KMS-11 (cell line): ENCODE data around the gene RPL35.

ENCODE experiments used
- H2AFZ ChIP-seq: fragments of 200-600 bp; sonication (generic); 2 replicates; pipeline ENCODE4 v1.6.1; 2016; ENCODE audit warnings: antibody characterized with exemption, mixed run types, low read depth
- H3K27ac ChIP-seq: fragments of 200-600 bp; sonication (generic); 2 replicates; pipeline ENCODE4 v1.6.1; 2016; ENCODE audit warnings: mild to moderate bottlenecking, mixed run types
- H3K27me3 ChIP-seq: fragments of 200-600 bp; sonication (generic); 2 replicates; pipeline ENCODE4 v1.6.1; 2017; ENCODE audit warnings: mild to moderate bottlenecking, low read depth, mixed run types, moderate library complexity; ENCODE audit not compliant: insufficient read depth
- H3K36me3 ChIP-seq: fragments of 200-600 bp; sonication (generic); 2 replicates; pipeline ENCODE4 v1.6.1; 2017; ENCODE audit warnings: mild to moderate bottlenecking, mixed run types; ENCODE audit not compliant: insufficient read depth
- H3K4me1 ChIP-seq: fragments of 200-600 bp; sonication (generic); 2 replicates; pipeline ENCODE4 v1.6.1; 2016; ENCODE audit warnings: mild to moderate bottlenecking, low read depth, mixed run types; ENCODE audit not compliant: poor library complexity, severe bottlenecking
- H3K4me2 ChIP-seq: fragments of 200-600 bp; sonication (generic); 2 replicates; pipeline ENCODE4 v1.7.0; 2016; ENCODE audit warnings: mild to moderate bottlenecking, mixed run types
- H3K4me3 ChIP-seq: fragments of 200-600 bp; sonication (generic); IDR thresholded peaks from 2 replicates; pipeline ENCODE4 v1.6.1; 2017; ENCODE audit warnings: low read depth, low read length, mixed read lengths; ENCODE audit not compliant: insufficient read depth
- H3K79me2 ChIP-seq: fragments of 200-600 bp; sonication (generic); 2 replicates; pipeline ENCODE4 v1.6.1; 2016; ENCODE audit warnings: low read depth, mixed run types; ENCODE audit not compliant: insufficient read depth
- H3K9ac ChIP-seq: fragments of 200-600 bp; sonication (generic); 2 replicates; pipeline ENCODE4 v1.6.1; 2016; ENCODE audit warnings: mild to moderate bottlenecking, mixed run types
- H4K20me1 ChIP-seq: fragments of 200-600 bp; sonication (generic); 2 replicates; pipeline ENCODE4 v1.6.1; 2016; ENCODE audit warnings: mild to moderate bottlenecking, mixed run types; ENCODE audit not compliant: insufficient read depth
- CTCF ChIP-seq: fragments of 200-600 bp; sonication (generic); conservative IDR thresholded peaks from 2 replicates; pipeline ENCODE4 v1.6.1; 2017; ENCODE audit warnings: low read depth, mild to moderate bottlenecking, antibody characterized with exemption, low read length, moderate library complexity, mixed read lengths

RPL35 gene

GRCh38 chr9:124885551-124885950, 23.8 kb upstream of the RPL35 start:
- H3K36me3 ChIP-seq = no peaks in the 10 kb centered on the region
- H3K4me1 ChIP-seq = no peaks in the 10 kb centered on the region
- H3K27ac ChIP-seq = no peak overlapping the region
- H3K27me3 ChIP-seq = no peaks in the 10 kb centered on the region
- no peaks in the 10 kb centered on the region for H4K20me1 ChIP-seq
- H3K4me2 ChIP-seq = no peak overlapping the region
- no peak for TF ChIP-seq CTCF
- no peak overlapping the region for H3K4me3 ChIP-seq
- no peak overlapping the region for H2AFZ ChIP-seq
- H3K79me2 ChIP-seq = no peaks in the 10 kb centered on the region
- H3K9ac ChIP-seq = no peak overlapping the region

- H3K4me3 ChIP-seq = no peak overlapping the region
- no peak overlapping the region for H3K27ac ChIP-seq
- TF ChIP-seq CTCF = no peak
- H3K4me1 ChIP-seq = no peaks in the 10 kb centered on the region
- no peaks in the 10 kb centered on the region for H3K79me2 ChIP-seq
- H3K4me2 ChIP-seq = no peak overlapping the region
- H4K20me1 ChIP-seq = no peaks in the 10 kb centered on the region
- H3K36me3 ChIP-seq = no peaks in the 10 kb centered on the region
- no peaks in the 10 kb centered on the region for H3K27me3 ChIP-seq
- H3K9ac ChIP-seq = no peak overlapping the region
- H2AFZ ChIP-seq = no peak overlapping the region
These were observed 22.6 kb upstream of the RPL35 start for GRCh38 chr9:124884376-124884775.

- TF ChIP-seq CTCF = no peak
- H3K36me3 ChIP-seq = no peaks in the 10 kb centered on the region
- no peak overlapping the region for H3K9ac ChIP-seq
- no peak overlapping the region for H3K4me2 ChIP-seq
- H2AFZ ChIP-seq = no peak overlapping the region
- H3K79me2 ChIP-seq = no peaks in the 10 kb centered on the region
- H3K4me1 ChIP-seq = no peaks in the 10 kb centered on the region
- no peaks in the 10 kb centered on the region for H3K27me3 ChIP-seq
- no peak overlapping the region for H3K4me3 ChIP-seq
- no peak overlapping the region for H3K27ac ChIP-seq
- H4K20me1 ChIP-seq = no peaks in the 10 kb centered on the region
These were observed 20.5 kb upstream of the RPL35 start for GRCh38 chr9:124882231-124882630.

GRCh38 chr9:124881138-124881743, 19.5 kb upstream of the RPL35 start:
- Histone ChIP-seq H4K20me1 (no peaks in the 10 kb centered on the region), H2AFZ (no peak overlapping the region), H3K4me1 (no peaks in the 10 kb centered on the region), H3K36me3 (no peaks in the 10 kb centered on the region), H3K9ac (no peak overlapping the region), H3K79me2 (no peaks in the 10 kb centered on the region), H3K27me3 (no peaks in the 10 kb centered on the region), H3K4me2 (no peak overlapping the region), H3K4me3 (no peak overlapping the region), H3K27ac (no peak overlapping the region)
- no peak for TF ChIP-seq CTCF
